NCI-H774 (cell line): ENCODE data around the gene ESYT1.

Source experiments
- DNase-seq: peaks from one replicate; lab custom pipeline; 2025; lab: John Stamatoyannopoulos, UW

Gene ESYT1

DNA sequence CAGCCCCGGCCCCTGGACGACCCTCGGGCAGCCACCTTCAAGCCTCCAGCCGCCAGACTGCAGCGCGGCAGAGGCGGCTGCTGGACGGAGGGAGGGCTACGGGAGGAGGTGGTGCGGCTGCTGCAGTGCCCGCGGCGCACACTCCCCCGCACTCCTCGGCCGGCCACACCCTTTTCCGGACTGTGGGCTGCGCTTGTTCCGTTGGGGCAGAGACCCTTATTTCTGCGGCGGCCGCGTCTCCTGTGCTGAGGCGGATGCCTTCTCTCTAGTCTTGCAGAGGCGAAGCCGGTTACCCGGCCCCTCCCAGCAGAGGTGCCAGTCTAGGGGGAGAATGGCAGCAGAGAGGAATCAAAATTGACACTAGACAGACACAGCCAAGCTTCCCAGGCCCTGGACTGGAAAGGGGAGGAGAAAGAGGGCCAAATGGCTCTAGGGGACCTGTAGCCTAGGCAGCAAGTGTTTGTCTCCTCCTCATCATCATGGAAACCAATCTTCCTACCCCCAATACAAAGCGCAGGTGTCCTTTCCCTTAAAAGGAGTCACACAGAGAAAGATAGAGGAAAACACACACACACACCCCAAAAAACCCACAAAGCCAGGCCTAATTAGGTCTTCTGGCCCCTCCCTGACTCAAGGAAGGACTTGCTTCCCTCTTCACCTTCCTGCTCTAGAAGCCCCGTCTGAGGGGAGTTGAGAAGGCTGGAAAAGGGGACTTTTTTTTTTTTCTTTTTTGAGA, 1.3 kb downstream of the ESYT1 start:
- no peak for DNase-seq

DNA sequence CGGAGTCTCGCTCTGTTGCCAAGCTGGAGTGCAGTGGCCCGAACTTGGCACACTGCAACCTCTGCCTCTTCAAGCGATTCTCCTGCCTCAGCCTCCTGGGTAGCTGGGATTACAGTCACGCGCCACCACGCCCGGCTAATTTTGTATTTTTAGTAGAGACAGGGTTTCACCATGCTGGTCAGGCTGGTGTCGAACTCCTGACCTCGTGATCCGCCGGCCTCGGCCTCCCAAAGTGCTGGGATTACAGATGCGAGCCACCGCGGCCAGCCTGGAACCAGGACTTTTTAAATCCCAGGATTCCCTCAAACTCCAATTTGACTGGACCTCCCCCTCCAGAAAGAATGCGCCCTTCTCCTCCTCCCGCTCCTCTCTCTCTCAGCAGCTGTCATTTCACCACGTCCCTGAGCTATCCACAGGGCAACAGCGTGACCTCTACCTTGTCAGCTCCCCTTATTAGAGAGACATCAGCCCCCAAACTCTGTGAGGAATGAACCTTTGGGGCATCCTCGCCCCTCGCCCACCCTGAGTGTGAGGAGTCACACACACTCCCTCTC, 2.0 kb downstream of the ESYT1 start:
- no peak for DNase-seq

DNA sequence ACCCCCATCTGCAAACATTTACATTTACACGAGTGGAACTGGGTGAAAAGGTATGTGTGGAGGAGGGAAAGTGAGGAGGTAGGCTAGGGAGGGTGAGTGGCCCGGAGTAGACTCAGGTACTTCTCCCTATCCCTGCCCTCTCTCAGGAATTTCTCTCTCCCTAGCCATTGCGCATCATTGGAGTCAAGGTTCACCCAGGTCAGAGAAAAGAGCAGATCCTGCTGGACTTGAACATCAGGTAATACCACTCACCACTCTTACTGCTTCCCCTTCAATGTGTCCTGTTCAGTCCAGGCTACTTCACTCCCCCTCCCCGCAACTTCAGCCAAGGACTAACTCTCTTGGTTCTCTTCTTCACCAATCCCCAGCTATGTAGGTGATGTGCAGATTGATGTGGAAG, 2.8 kb downstream of the ESYT1 start:
- DNase-seq: no peak

DNA sequence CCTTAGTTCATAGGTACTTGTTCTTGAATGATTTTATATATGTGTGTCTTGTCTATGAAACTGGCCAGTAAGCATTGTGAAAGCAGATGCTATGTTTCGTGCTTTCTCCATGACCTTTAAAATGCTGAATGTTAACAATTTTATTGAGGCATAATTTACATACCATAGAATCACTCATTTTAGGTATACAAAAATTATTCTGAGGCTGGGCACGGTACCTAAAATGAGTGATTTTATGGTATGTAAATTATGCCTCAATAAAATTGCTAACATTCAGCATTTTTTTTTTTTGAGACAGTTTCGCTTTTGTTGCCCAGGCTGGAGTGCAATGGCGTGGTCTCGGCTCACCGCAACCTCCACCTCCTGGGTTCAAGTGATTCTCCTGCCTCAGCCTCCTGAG, 6.8 kb downstream of the ESYT1 start:
- DNase-seq: no peak

DNA sequence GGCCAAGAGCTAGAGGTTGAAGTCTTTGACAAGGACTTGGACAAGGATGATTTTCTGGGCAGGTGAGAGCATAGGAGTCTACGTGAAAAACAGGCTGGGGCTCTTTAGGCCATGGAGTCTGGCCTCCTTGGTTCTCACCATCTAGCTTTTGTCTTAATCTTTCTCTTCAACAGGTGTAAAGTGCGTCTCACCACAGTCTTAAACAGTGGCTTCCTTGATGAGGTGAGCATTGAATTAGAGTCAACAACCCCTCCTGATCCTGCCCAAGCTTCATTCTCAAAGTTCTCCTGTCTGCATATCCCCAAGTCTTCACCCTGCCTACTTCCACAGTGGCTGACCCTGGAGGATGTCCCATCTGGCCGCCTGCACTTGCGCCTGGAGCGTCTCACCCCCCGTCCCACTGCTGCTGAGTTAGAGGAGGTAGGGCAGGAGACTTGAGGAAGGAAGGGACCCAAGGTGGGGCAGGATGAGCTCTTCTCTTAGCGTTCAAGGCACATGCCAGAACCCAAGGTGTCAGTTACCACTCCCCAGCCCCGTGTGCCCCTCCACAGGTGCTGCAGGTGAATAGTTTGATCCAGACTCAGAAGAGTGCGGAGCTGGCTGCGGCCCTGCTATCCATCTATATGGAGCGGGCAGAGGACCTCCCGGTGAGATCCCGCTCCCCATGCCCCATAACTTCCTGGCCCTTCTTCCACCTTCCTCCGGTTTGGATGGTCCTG, 9.9 kb downstream of the ESYT1 start:
- no peak for DNase-seq

DNA sequence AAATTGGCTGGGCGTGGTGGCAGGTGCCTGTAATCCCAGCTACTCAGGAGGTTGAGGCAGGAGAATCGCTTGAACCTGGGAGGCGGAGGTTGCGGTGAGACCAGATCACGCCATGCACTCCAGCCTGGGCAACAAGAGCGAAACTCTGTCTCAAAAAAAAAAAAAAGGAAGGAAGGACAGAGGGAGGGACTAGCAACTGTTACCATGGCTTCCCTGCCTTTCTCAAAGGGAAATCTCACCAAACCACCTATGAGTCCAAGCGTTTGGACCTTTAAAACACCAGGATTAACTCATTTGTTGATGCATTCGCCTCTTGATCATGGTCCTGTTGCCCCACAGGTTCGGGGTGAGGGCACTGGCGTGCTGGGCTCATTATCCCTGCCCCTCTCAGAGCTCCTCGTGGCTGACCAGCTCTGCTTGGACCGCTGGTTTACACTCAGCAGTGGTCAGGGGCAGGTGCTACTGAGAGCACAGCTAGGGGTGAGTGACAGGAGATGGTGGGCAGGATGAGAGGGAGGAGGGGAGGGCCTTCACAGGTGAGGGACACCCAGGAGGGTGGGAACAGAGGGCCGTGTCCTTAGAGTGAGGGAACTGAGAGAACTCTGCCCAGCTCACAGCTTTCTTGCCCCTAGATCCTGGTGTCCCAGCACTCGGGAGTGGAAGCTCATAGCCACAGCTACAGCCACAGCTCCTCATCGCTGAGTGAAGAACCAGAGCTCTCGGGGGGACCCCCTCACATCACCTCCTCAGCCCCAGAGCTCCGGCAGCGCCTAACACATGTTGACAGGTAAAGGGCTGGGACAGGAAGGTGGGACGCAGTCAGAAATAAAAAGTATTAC, 14.1 kb downstream of the ESYT1 start:
- no peak for DNase-seq

DNA sequence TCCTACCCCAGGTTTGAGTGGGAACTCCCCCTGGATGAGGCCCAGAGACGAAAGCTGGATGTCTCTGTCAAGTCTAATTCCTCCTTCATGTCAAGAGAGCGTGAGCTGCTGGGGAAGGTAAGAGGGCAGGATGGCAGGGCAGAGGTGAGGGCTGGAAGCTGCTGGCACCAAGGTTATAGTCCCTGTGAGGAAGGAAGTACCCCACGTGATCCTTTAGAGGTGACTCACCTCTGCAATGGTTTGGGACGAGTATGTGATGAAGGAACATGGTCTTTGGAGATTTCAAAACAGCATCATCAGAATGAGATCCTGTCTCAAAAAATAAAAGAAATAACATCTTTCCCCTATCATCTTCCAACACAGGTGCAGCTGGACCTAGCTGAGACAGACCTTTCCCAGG, 15.2 kb downstream of the ESYT1 start:
- no peak for DNase-seq

DNA sequence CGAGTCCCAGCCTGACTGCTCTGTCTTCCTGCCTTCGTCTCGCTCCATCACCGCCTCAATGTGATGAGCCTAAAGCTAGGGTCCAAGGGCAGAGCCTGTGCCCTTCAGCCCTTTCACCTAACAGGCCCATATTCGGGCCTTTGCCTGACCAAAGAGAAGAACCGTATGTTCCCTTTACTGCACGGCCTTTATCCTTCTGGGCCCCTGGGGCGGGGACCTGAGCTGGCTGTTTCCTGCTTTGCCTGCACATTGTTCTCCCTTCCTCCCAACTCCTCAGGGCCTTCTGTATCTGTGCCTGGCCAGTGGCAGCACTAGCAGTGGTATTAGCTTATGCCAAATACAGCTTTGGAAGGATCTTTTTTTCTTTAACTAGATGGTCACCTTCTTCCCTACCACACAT, 15.8 kb downstream of the ESYT1 start:
- DNase-seq: no peak

DNA sequence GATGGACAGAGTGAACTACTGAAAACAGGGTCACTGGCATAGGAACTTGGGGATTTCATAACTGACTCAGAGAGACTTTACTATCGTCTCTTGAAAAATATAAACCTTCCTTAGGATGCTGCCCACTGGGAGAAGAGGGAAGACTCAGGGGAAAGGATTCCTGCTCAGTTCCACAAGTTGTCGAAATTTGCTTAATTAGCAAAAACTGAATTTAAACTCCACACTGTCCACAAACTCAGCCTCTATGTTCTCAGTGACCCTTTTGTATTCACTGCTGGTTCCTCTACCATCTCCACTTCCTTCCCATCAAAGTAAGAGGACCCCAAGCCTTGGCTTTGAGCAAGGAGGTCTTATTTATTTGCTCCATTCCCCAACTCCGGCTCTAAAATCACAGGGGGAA, 17.1 kb downstream of the ESYT1 start:
- DNase-seq: no peak

DNA sequence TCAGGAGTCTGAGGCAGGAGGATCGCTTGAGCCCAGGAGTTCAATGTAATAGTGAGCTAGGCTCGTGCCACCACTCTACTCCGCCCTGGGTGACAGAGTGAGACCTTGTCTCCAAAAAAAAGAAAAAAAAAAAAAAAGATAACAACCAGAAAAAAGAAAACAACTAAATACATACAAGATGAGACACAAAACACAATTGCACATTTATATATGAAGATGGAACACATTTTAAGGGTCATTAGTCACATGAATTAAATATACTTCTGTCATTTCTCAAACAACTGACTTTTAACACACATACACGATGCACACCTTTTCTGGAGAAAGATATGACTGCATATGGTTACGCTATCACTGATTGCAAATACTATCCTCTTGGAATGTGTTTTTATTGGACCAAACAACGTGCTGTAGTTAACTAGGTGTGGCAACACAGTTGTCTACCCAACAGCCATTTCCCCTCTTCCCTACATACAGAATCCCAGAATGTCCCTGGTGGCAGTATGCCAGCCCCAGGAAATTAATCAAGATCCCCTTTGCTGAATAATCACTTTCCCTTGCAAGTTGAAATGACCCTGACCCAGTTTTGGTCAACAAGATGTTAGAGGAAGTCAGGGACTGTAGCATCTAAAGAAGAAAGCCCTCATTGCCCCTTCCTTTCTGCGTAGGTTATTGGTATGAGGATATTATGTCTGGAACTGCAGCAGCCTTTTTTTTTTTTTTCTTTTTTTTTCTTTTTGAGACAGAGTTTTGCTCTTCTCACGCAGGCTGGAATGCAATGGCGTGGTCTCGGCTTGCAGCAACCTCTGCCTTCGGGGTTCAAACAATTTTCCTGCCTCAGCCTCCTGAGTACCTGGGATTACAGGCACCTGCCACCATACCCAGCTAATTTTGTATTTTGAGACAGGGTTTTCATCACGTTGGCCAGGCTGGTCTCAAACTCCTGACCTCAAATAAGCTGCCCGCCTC, 18.7 kb downstream of the ESYT1 start:
- no peak for DNase-seq

DNA sequence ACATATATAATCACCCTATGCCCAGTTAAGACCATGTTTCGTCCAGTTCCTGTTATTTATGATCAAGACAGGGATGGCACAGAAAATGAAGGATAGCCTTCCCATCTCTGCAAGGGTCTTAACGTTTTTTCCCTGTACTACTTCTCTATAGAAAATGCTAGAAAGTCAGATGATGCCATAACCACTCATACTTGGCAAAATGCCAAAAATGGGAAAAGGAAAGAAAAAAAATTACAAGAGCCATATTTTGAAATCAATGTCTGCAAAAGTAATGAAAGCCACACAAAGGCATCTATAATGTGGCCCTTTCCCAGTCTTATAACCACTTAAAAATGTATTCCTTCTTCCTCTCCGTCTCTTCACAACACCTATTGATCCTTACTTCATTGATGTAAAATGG, 22.5 kb downstream of the ESYT1 start:
- no peak for DNase-seq

DNA sequence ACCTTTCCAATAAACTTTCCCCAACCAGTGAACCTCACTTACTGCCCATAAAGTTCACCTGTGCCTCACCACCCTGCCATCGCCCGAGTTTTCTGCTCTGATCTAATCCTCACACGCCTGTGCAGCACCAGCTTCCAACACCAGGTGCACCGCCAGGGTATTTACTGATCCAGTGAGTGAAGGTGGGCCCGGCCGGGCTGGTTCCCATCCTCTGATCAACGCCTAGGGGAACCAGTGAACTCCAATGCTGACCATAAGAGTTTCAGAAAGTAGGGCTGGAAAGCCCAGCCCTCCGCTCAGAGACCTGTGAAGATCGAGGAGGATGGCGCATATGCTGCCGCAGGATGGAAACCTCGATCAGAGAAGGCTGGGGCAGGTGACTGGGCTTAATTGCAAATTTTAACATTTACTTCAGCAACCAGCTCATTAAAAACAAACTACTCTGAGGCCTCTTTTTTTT, 23.6 kb downstream of the ESYT1 start:
- DNase-seq: peak; percentile 58

DNA sequence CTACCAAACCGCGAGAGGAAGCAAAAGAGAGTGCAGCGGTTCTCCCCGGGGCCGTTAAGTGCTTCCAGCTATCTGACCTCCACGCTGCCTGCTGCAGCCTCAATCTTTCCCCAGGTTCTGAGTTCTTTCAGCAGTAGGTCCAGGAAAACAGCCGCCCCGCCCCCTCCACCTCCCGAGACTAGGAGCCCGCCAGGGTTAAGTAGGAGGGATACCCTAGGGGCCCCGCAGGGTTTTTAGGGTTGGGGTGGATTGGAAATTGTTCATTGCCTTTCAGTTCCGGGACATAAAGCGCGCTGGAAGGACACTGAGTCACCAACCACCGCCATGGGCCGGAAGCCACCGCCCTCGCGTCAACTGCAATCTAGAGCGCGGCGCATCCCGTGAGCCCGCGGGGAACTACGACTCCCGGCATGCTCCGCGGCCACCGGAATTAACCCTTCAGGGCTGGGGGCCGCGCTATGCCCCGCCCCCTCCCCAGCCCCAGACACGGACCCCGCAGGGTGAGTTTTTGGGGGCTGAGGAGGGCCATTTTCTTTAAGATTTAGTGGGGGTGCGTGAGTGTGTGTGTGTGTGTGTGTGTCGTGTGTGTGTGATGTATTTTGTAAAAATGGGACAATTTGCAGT, 24.2 kb downstream of the ESYT1 start, which contains the start of gene MYL6B:
Gene MYL6B, plus strand, starts transcription at position 456 of the 624 bp plus-strand sequence. CDS start 1,332 bp downstream, outside the sequence.
- DNase-seq: peak; percentile 94

DNA sequence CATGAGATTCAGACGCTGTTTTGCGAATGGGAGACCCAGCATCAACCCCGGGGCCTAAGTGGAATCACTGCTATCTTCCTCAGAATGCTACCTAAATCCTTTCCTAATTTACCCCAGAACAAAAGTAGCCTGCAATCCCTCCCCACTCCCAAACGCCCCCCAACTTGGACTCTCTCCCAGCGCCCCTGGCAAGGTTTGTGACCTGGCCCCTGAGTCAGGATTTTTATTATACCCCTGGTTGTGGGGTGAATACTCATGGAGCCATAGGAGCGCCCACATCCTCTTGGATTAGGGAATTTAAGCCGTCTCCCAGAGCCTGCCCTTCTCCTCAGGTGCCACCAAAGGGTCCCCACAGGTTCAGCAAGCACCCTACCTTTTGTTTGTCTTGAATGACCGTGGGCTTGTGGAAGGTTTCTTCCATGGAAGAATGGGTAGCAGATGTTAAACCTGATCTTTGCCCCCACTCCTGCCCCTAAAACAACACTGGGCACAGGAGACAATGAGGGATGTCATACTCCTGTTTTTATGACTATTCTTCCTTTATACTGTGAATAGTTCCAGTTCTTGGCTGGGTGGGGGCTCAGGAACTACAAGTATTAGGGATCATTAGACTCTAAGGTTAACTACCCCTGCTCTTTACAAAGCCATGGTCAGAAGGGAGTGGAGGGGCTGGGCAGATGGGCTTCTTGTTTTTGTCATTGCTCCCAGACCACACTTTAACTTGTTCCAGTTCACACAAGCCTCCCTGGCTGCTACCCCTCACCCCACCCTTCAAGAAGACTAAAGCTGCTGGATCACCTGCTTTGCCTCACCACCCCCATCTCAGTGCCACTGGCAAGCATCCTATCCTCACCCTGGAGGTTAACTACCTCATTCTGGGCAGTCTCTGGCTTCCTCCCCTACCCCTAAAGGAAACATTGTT, 24.9 kb downstream of the ESYT1 start:
- no peak for DNase-seq

DNA sequence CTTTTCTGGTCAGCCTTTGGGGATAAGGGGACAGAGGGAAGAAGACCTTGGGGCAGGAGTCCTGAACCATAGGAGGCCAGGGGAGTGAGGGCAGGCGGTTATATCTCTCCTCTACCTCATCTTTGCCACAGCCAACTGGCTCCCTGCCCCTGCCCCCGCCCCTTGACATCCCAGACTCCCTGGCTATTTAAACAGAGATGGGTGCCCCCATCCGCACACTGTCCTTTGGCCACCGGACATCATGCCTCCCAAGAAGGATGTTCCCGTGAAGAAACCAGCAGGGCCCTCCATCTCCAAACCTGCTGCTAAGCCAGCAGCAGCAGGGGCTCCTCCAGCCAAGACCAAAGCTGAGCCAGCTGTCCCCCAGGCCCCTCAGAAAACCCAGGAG, 25.6 kb downstream of the ESYT1 start:
- no peak for DNase-seq

DNA sequence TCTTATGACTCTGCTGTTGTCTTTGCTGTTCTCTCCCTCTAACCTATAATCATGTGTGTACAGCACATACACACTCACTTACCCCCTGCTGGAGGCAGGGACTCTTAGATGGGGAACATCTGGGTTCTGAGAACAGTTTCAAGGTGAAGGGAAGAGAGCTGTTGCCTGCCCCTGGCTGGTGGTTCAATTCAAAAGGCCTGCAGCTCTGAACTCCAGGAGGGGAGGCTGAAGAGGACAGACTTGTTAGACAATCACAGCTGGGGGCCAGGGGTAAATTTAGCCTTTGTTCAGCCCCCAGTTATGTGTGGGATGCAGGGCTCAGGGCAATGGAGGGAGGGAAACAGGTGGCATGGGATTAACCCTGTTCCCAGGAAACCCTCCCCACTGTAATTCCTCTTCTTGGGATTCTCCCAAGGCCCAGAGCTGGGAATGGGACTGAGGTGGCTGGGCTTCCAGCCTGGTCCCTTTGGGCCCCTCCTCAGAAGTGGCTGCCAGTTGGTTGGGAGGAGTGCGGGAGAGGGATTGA, 26.2 kb downstream of the ESYT1 start:
- no peak for DNase-seq

DNA sequence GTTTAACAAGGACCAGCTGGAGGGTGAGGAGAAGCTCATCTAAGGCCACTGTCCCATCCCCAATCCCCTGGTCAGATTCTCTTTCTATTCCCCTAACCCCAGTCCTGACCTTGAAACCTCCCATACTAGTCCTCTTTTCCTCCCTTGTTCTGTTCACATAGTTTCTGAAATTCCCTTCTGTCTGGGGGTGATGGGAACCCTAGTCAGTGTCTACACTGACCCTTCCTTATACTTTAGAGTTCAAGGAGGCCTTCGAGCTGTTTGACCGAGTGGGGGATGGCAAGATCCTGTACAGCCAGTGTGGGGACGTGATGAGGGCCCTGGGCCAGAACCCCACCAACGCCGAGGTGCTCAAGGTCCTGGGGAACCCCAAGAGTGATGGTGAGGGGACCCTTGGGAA, 26.8 kb downstream of the ESYT1 start:
- DNase-seq: no peak

DNA sequence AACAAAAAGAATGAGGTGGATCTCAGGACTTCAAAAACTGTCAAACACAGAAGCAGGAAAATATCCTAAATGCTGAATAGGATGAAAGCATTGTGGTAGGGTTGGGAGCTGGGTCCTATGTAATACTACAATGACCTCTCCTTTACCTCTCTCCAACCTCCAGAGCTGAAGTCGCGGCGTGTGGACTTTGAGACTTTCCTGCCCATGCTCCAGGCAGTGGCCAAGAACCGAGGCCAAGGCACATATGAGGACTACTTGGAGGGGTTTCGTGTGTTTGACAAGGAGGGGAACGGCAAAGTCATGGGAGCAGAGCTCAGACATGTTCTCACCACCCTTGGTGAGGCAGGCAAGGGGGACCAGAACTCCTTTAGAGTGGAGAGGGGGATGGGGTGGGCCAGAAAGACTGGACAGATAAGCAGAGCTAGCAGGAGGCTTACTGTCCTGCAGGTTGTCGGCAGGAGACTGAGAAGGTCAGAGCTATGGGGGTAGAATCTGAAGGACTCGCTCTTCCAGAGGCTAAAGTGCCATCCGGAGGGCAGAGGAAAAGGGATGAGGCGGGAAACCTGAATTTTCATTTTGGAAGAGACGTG, 27.3 kb downstream of the ESYT1 start:
- no peak for DNase-seq
